ENCODE data around the gene FAM81A. TPM values are rescaled to one million over a fixed set of nuclear protein-coding genes. Genes with fewer than 3 reads are reported as not detected.

FAM81A gene
- total RNA-seq, 4 donors from 2014 or later: 1.8 to 15.5 (median 7.9) TPM

DNA sequence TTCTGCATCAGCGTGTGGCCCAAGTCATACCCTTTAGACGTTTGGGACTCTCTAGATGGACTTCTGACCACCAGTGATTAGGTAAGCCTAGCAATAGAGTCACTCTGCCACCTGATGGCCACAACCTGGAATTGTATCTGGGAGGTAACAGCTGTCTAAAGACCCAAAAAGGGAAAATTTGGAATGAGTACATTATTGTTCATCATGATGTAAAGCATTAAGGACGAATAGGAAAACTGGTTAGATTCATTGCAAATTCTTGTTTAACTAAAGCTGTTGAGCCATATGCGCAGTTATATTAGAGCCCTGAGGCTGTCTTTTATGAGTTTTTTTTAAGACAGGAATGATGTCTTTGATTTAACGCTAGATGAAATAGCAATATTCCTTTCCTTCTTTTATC is 63.6 kb downstream of the FAM81A start:
- Histone ChIP-seq H3K4me1 (no peaks in the 10 kb centered on the region), H3K4me3 (no peak overlapping the region), H3K27ac (no peak overlapping the region), H3K27me3 (no peaks in the 10 kb centered on the region), H3K36me3 (no peaks in the 10 kb centered on the region), H3K9me3 (no peaks in the 10 kb centered on the region)
- DNase-seq (ENCODE audit: low spot score in 2 of 2): no peak
- TF ChIP-seq, protein P1, sequence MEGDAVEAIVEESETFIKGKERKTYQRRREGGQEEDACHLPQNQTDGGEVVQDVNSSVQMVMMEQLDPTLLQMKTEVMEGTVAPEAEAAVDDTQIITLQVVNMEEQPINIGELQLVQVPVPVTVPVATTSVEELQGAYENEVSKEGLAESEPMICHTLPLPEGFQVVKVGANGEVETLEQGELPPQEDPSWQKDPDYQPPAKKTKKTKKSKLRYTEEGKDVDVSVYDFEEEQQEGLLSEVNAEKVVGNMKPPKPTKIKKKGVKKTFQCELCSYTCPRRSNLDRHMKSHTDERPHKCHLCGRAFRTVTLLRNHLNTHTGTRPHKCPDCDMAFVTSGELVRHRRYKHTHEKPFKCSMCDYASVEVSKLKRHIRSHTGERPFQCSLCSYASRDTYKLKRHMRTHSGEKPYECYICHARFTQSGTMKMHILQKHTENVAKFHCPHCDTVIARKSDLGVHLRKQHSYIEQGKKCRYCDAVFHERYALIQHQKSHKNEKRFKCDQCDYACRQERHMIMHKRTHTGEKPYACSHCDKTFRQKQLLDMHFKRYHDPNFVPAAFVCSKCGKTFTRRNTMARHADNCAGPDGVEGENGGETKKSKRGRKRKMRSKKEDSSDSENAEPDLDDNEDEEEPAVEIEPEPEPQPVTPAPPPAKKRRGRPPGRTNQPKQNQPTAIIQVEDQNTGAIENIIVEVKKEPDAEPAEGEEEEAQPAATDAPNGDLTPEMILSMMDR (IDR thresholded peaks at IDR 0.05): peak in 3 of 5 experiments; percentile 21 to 37 (median 24)
- no peak for TF ChIP-seq EP300 (IDR thresholded peaks at IDR 0.05)
- 49 to 55% methylated on average over 5 of the region's 5 CpGs for WGBS, 2 donors

DNA sequence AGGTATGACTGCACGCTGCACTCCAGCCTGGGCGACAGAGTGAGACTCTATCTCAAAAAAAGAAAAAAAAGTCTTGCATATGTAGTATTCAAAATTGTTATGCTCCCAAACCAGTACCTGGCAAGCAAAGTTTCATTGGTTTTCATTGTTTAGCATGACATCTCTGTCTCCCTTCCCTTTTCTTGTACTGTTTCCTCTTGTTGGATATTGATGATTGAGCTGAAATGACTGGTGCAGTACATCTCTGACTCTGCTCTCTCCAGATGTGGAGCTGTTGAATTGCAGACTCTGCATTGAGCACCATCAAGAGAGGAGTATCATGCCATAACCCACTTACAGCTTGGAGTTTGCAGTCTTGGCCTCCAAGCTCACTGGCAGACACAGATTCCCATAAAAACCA is 77.2 kb downstream of the FAM81A start:
- 97 to 98% methylated on average over 2 of the region's 2 CpGs for WGBS, 2 donors
- no peaks in the 10 kb centered on the region for H3K9me3 ChIP-seq
- H3K27ac ChIP-seq: no peak overlapping the region
- H3K27me3 ChIP-seq: no peaks in the 10 kb centered on the region
- H3K4me3 ChIP-seq: no peak overlapping the region
- H3K4me1 ChIP-seq: no peaks in the 10 kb centered on the region
- H3K36me3 ChIP-seq: no peaks in the 10 kb centered on the region
- TF ChIP-seq POLR2A (IDR thresholded peaks at IDR 0.05): no peak
- TF ChIP-seq EP300 (IDR thresholded peaks at IDR 0.05): no peak
- TF ChIP-seq, protein P1 (IDR thresholded peaks at IDR 0.05): no peak
- DNase-seq (ENCODE audit: low spot score in 2 of 2): no peak

DNA sequence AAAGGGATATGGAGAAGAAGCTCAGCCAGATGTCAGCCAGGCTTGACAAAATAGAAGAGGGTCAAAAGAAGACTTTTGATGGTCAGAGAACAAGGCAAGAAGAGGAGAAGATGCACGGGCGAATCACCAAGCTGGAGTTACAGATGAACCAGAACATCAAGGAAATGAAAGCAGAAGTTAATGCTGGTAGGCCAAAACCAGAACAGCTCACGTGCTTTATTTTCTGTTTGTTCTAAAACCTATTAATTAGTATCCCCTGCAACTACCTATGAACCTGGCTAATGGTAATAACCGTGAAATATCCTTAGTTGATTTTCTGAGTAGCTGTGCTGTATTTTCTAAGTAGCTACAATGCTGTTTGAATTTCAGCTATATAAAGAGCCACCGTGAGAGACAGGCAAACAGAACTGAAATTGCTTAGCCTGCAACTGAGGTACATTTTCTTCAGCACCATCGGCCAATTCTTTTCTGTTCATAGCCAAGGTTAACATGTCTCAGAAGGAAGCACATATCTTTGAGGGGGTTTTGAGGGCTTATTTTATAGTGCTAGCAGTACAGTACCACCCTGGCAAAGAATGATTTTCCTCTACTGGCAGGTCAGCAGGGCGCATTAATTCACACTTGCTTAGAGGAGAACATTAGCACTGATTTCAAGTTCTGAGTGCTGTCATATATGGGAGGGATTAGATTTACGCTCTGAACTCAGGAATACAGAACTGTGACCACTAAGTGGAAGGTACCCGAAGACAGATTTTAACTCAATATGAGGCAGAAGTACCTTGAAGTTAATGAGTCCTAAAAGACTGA is 78.9 kb downstream of the FAM81A start:
- Histone ChIP-seq H3K27ac (peak overlapping the region in 1 of 4 donors; percentile 67), H3K36me3 (no peaks in the 10 kb centered on the region), H3K4me1 (no peaks in the 10 kb centered on the region), H3K27me3 (no peaks in the 10 kb centered on the region), H3K9me3 (no peaks in the 10 kb centered on the region), H3K4me3 (no peak overlapping the region)
- 81 to 85% methylated on average over 9 of the region's 9 CpGs for WGBS, 2 donors
- TF ChIP-seq POLR2A (IDR thresholded peaks at IDR 0.05): no peak
- TF ChIP-seq EP300 (IDR thresholded peaks at IDR 0.05): no peak
- no peak for DNase-seq (ENCODE audit: low spot score in 2 of 2)

DNA sequence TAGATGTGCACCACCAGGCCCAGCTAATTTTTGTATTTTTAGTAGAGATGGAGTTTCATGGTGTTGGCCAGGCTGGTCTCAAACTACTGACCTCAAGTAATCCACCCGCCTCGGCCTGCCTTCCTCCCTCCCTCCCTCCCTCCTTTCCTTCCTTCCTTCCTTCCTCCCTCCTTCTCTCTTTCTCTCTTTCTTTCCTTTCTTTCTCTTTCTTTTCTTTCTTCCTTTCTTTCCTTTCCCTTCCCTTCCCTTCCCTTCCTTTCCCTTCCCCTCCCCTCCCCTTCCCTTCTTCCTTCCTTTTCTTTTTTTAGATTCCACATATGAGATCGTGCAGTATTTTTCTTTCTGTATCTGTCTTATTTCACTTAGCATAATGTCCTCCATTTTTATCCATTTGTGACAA is 81.3 kb downstream of the FAM81A start:
- no peaks in the 10 kb centered on the region for H3K4me1 ChIP-seq
- H3K27ac ChIP-seq: no peak overlapping the region
- no peak for DNase-seq (ENCODE audit: low spot score in 2 of 2)
- TF ChIP-seq EP300 (IDR thresholded peaks at IDR 0.05): no peak
- TF ChIP-seq, protein P1 (IDR thresholded peaks at IDR 0.05): no peak
- TF ChIP-seq POLR2A (IDR thresholded peaks at IDR 0.05): no peak
- no peak overlapping the region for H3K4me3 ChIP-seq
- H3K27me3 ChIP-seq: no peaks in the 10 kb centered on the region
- no peaks in the 10 kb centered on the region for H3K36me3 ChIP-seq
- 64 to 68% methylated on average over 3 of the region's 3 CpGs for WGBS, 2 donors
- no peaks in the 10 kb centered on the region for H3K9me3 ChIP-seq

DNA sequence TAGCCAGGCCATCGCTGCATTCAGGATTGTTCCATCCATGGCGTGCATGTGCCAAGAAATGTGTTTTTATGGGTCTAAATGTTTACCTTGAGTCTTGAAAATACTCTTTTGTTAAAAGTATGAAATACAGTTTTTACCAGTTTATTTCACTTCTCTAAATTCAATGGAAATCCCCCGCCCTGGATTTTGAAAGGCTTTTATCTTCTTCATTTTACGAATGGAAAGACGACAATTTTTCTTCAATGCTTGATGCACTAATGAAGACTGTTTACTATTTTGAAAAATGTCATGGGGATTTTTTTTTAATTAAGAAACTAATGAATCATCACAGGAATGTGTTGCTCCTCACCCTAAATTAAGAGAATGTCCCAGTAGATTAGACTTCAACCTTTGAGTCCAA is 83.5 kb downstream of the FAM81A start:
- TF ChIP-seq EP300 (IDR thresholded peaks at IDR 0.05) (no peak), POLR2A (IDR thresholded peaks at IDR 0.05) (no peak)
- TF ChIP-seq, protein P1 (IDR thresholded peaks at IDR 0.05): no peak
- Histone ChIP-seq H3K9me3 (no peaks in the 10 kb centered on the region), H3K27ac (no peak overlapping the region), H3K36me3 (no peaks in the 10 kb centered on the region), H3K4me3 (no peak overlapping the region), H3K4me1 (no peaks in the 10 kb centered on the region), H3K27me3 (no peaks in the 10 kb centered on the region)
- WGBS, 2 donors: 83 to 84% methylated on average over 5 of the region's 5 CpGs
- DNase-seq (ENCODE audit: low spot score in 2 of 2): no peak
